H9 (cell line): Measurements from ENCODE around the gene BANP. TPM values are rescaled to one million over a fixed set of nuclear protein-coding genes. Genes with fewer than 3 reads are reported as not detected.
"Not testable (repeated sequence)": the region's sequence is repeated elsewhere in the genome, so short reads cannot be mapped to it uniquely, and the experiment has no call there.

Experiments
- DNase-seq: peaks from one replicate; pipeline ENCODE4 v3.0.0-alpha.2; 2017
- H2AFZ ChIP-seq: one replicate; pipeline ENCODE4 v1.6.1; 2013; ENCODE audit warnings: mild to moderate bottlenecking, low read length, control low read depth, moderate library complexity
- H2AK5ac ChIP-seq: 2 replicates; pipeline ENCODE4 v1.6.1; 2013; ENCODE audit warnings: low read length, control low read depth, mixed read lengths; ENCODE audit not compliant: insufficient read length
- H2BK120ac ChIP-seq: one replicate; pipeline ENCODE4 v1.6.1; 2013; ENCODE audit warnings: low read depth, mild to moderate bottlenecking, low read length, control low read depth, inconsistent platforms; ENCODE audit not compliant: poor library complexity, severe bottlenecking
- H2BK12ac ChIP-seq: 2 replicates; pipeline ENCODE4 v1.6.1; 2013; ENCODE audit warnings: low read length, control low read depth, mixed read lengths, low read depth; ENCODE audit not compliant: insufficient read length
- H2BK15ac ChIP-seq: 2 replicates; pipeline ENCODE4 v1.6.1; 2013; ENCODE audit warnings: low read depth, low read length, control low read depth
- H2BK20ac ChIP-seq: one replicate; pipeline ENCODE4 v1.6.1; 2013; ENCODE audit warnings: low read depth, mild to moderate bottlenecking, low read length, control low read depth, inconsistent platforms; ENCODE audit not compliant: poor library complexity, severe bottlenecking
- H2BK5ac ChIP-seq: 2 replicates; pipeline ENCODE4 v1.6.1; 2013; ENCODE audit warnings: low read length, control low read depth, mixed read lengths; ENCODE audit not compliant: insufficient read length
- H3K14ac ChIP-seq: 2 replicates; pipeline ENCODE4 v1.6.1; 2013; ENCODE audit warnings: low read length, control low read depth; ENCODE audit not compliant: insufficient read depth
- H3K18ac ChIP-seq: 2 replicates; pipeline ENCODE4 v1.6.1; 2013; ENCODE audit warnings: low read depth, mild to moderate bottlenecking, mixed read lengths, low read length, control low read depth; ENCODE audit not compliant: insufficient read length
- H3K23ac ChIP-seq: 2 replicates; pipeline ENCODE4 v1.6.1; 2013; ENCODE audit warnings: low read length, control low read depth, mixed read lengths, low read depth; ENCODE audit not compliant: insufficient read length
- H3K23me2 ChIP-seq: 2 replicates; pipeline ENCODE4 v1.6.1; 2013; ENCODE audit warnings: low read depth, mild to moderate bottlenecking, mixed read lengths, low read length, control low read depth; ENCODE audit not compliant: insufficient read length, poor library complexity, severe bottlenecking
- H3K27ac ChIP-seq: 2 replicates; pipeline ENCODE4 v1.5.1; 2013; ENCODE audit warnings: low read length, control low read depth, mixed read lengths, low read depth; ENCODE audit not compliant: insufficient read length
- H3K27me3 ChIP-seq: 2 replicates; pipeline ENCODE4 v1.6.1; 2013; ENCODE audit warnings: low read length, control low read depth, inconsistent platforms; ENCODE audit not compliant: insufficient read depth
- H3K4ac ChIP-seq: 2 replicates; pipeline ENCODE4 v1.6.1; 2013; ENCODE audit warnings: low read depth, mild to moderate bottlenecking, control low read depth, inconsistent platforms, low read length, moderate library complexity
- H3K4me1 ChIP-seq: 2 replicates; pipeline ENCODE4 v1.6.1; 2013; ENCODE audit warnings: low read length, control low read depth, inconsistent platforms; ENCODE audit not compliant: insufficient read depth
- H3K4me2 ChIP-seq: 2 replicates; pipeline ENCODE4 v1.6.1; 2013; ENCODE audit warnings: low read length, control low read depth, mixed read lengths; ENCODE audit not compliant: insufficient read length, insufficient read depth
- H3K56ac ChIP-seq: 2 replicates; pipeline ENCODE4 v1.6.1; 2013; ENCODE audit warnings: low read depth, mild to moderate bottlenecking, mixed read lengths, low read length, control low read depth; ENCODE audit not compliant: insufficient read length
- H3K79me1 ChIP-seq: 2 replicates; pipeline ENCODE4 v1.6.1; 2013; ENCODE audit warnings: low read depth, mild to moderate bottlenecking, moderate library complexity, low read length, control low read depth, inconsistent platforms; ENCODE audit not compliant: insufficient read depth, poor library complexity, severe bottlenecking
- H3K79me2 ChIP-seq: 2 replicates; pipeline ENCODE4 v1.6.1; 2013; ENCODE audit warnings: low read length, control low read depth, inconsistent platforms; ENCODE audit not compliant: insufficient read depth
- H3K9ac ChIP-seq: 2 replicates; pipeline ENCODE4 v1.6.1; 2013; ENCODE audit warnings: low read length, control low read depth, mixed read lengths; ENCODE audit not compliant: insufficient read length; ENCODE audit errors: extremely low read depth
- H3K9me3 ChIP-seq: one replicate; pipeline ENCODE4 v1.6.1; 2013; ENCODE audit warnings: low read depth, low read length, inconsistent platforms; ENCODE audit not compliant: control insufficient read depth
- H3T11ph ChIP-seq: one replicate; pipeline ENCODE4 v1.6.1; 2013; ENCODE audit warnings: mild to moderate bottlenecking, low read length, control low read depth, inconsistent platforms
- H4K20me1 ChIP-seq: one replicate; pipeline ENCODE4 v1.6.1; 2013; ENCODE audit not compliant: control insufficient read depth, insufficient read length, insufficient read depth
- H4K5ac ChIP-seq: 2 replicates; pipeline ENCODE4 v1.6.1; 2013; ENCODE audit warnings: low read depth, mild to moderate bottlenecking, mixed read lengths, low read length, control low read depth; ENCODE audit not compliant: insufficient read length
- H4K8ac ChIP-seq: replicated peaks from 2 replicates; pipeline ENCODE4 v1.6.1; 2013; ENCODE audit warnings: low read length, control low read depth, mixed read lengths, low read depth; ENCODE audit not compliant: insufficient read length
- H4K91ac ChIP-seq: 2 replicates; pipeline ENCODE4 v1.6.1; 2013; ENCODE audit warnings: low read depth, mild to moderate bottlenecking, moderate library complexity, mixed read lengths, low read length, control low read depth; ENCODE audit not compliant: insufficient read length
- H3K27ac Mint-ChIP-seq, 3 experiments: 2 replicates in 2 of 3; 3 replicates in 1 of 3; pipeline ENCODE4 v1.8.0; 2020 to 2021; ENCODE audit warnings: mixed read lengths in 3 of 3, mild to moderate bottlenecking in 1 of 3, moderate library complexity in 1 of 3
- H3K27me3 Mint-ChIP-seq: 2 replicates; pipeline ENCODE4 v1.8.0; 2021; ENCODE audit warnings: low read depth, mild to moderate bottlenecking, moderate library complexity, mixed read lengths
- H3K36me3 Mint-ChIP-seq, 3 experiments: 2 replicates in 2 of 3; 3 replicates in 1 of 3; pipeline ENCODE4 v1.8.0; 2020 to 2021; ENCODE audit warnings: low read depth in 3 of 3, mixed read lengths in 3 of 3; ENCODE audit not compliant: insufficient read depth in 1 of 3
- H3K4me1 Mint-ChIP-seq, 2 experiments: 2 replicates each; pipeline ENCODE4 v1.8.0; 2020; ENCODE audit warnings: mixed read lengths in 2 of 2
- H3K4me3 Mint-ChIP-seq, 2 experiments: 2 replicates in 1 of 2; 3 replicates in 1 of 2; pipeline ENCODE4 v1.8.0; 2020 to 2021; ENCODE audit warnings: mild to moderate bottlenecking in 2 of 2, mixed read lengths in 2 of 2, moderate library complexity in 1 of 2
- H3K9me3 Mint-ChIP-seq, 2 experiments: 2 replicates in 1 of 2; 3 replicates in 1 of 2; pipeline ENCODE4 v1.8.0; 2020; ENCODE audit warnings: mild to moderate bottlenecking in 2 of 2, mixed read lengths in 2 of 2, moderate library complexity in 1 of 2
- WGBS: extraction: QIAGEN DNeasy Blood & Tissue Kit; methylation state at CpG from one replicate; pipeline ENCODE4 v1.1.7; 2013; ENCODE audit warnings: missing lambda C conversion rate, low lambda C conversion rate, mixed read lengths; ENCODE audit not compliant: insufficient read length; ENCODE audit errors: extremely low coverage; 5-methylcytosine and 5-hydroxymethylcytosine counted together
- total RNA-seq: library from RNA; stranded (reverse); gene quantifications from 2 replicates; pipeline ENCODE4 v1.2.1, GENCODE V29; 2021

Gene BANP
- total RNA-seq, 1 experiment from 2014 or later = 24.9 TPM

GRCh38 chr16:87936016-87936374 lies 15.2 kb upstream of the BANP start:
- not testable (repeated sequence) for H3K4me3 Mint-ChIP-seq, H4K8ac ChIP-seq, H3K79me1 ChIP-seq, H3K9ac ChIP-seq, H2AFZ ChIP-seq, H3K18ac ChIP-seq, H2BK12ac ChIP-seq, H2BK20ac ChIP-seq, H3K79me2 ChIP-seq, H3K27ac Mint-ChIP-seq, H2BK120ac ChIP-seq, H3K36me3 Mint-ChIP-seq, H3K4me1 Mint-ChIP-seq, H3K56ac ChIP-seq, H2BK15ac ChIP-seq, H3T11ph ChIP-seq, H3K4me2 ChIP-seq, H4K91ac ChIP-seq, H3K27me3 Mint-ChIP-seq, H3K14ac ChIP-seq, H3K23ac ChIP-seq, H2AK5ac ChIP-seq, H4K20me1 ChIP-seq, H3K4me1 ChIP-seq, H4K5ac ChIP-seq, H3K23me2 ChIP-seq, DNase-seq, H2BK5ac ChIP-seq, H3K4ac ChIP-seq, H3K9me3 ChIP-seq, H3K27ac ChIP-seq, H3K9me3 Mint-ChIP-seq, H3K27me3 ChIP-seq
- no CpG with 5 or more reads among the region's 14 CpGs for WGBS
